Endothelial cell of umbilical vein (primary cell): ENCODE data around the gene BABAM2. TPM values are rescaled to one million over a fixed set of nuclear protein-coding genes. Genes with fewer than 3 reads are reported as not detected.
A peak's percentile ranks its signal among the peaks of the same experiment; 100 is the strongest.

Experiments
- BruUV-seq: library from RNA; stranded (reverse); fragments of 400-500 nt; replicated peaks from 2 replicates; lab custom pipeline; 2021; lab: Mats Ljungman, UMichigan
- CTCF ChIA-PET: fragments of 300-600, 350-600 bp; sonication (Branson Sonifier 250); formaldehyde crosslinking; loops from one replicate; lab custom pipeline; 2021; ENCODE audit warnings: antibody characterized with exemption, inconsistent platforms; lab: Charles Lee
- POLR2A ChIA-PET: fragments of 300-600, 350-600 bp; sonication (Branson Sonifier 250); formaldehyde crosslinking; loops from one replicate; lab custom pipeline; 2021; ENCODE audit warnings: antibody characterized with exemption, inconsistent platforms; lab: Charles Lee
- DNase-seq: peaks from one replicate; pipeline ENCODE4 v3.0.0-alpha.2; 2011; ENCODE audit warnings: low read depth, low spot score
- FAIRE-seq: peaks from 2 replicates; lab custom pipeline; 2011; peaks lifted over from hg19 to GRCh38; lab: Jason Lieb, UNC
- H2AFZ ChIP-seq: 2 replicates; pipeline ENCODE4 v1.6.0; 2012; ENCODE audit warnings: low read depth, low read length, control low read depth, inconsistent platforms
- H3K27ac ChIP-seq: 2 replicates; pipeline ENCODE4 v1.5.1; 2011; ENCODE audit warnings: low read depth, mild to moderate bottlenecking, control low read depth, low read length, moderate library complexity; ENCODE audit not compliant: insufficient read depth
- H3K27me3 ChIP-seq, 2 experiments: 2 replicates each; pipeline versions ENCODE4 v1.6.0 to v1.6.1; 2011; ENCODE audit warnings: low read length in 2 of 2, mixed read lengths in 1 of 2; ENCODE audit not compliant: control insufficient read depth in 2 of 2, insufficient read depth in 2 of 2
- H3K36me3 ChIP-seq, 2 experiments: 2 replicates in 1 of 2; 3 replicates in 1 of 2; pipeline ENCODE4 v1.5.1; 2011; ENCODE audit warnings: low read length in 2 of 2, mild to moderate bottlenecking in 1 of 2, moderate library complexity in 1 of 2; ENCODE audit not compliant: control insufficient read depth in 2 of 2, insufficient read depth in 2 of 2; ENCODE audit errors: extremely low read depth in 1 of 2
- H3K4me1 ChIP-seq: 3 replicates; pipeline ENCODE4 v1.5.1; 2011; ENCODE audit warnings: mild to moderate bottlenecking, low read length; ENCODE audit not compliant: control insufficient read depth, insufficient read depth; ENCODE audit errors: extremely low read depth
- H3K4me2 ChIP-seq: 2 replicates; pipeline ENCODE4 v1.6.1; 2011; ENCODE audit warnings: low read length, control low read depth, mixed read lengths; ENCODE audit not compliant: insufficient read depth
- H3K4me3 ChIP-seq, 3 experiments: fragments of 200-600 bp in 1 of 3; sonication (generic), shearing (Covaris generic) in 1 of 3; replicated peaks in 1 of 3; 2 replicates each; pipeline ENCODE4 v1.5.1; 2011 to 2016; ENCODE audit warnings: control low read depth in 3 of 3, low read length in 3 of 3, mild to moderate bottlenecking in 2 of 3, inconsistent platforms in 1 of 3, low read depth in 1 of 3, moderate library complexity in 1 of 3; ENCODE audit not compliant: insufficient read depth in 1 of 3
- H3K79me2 ChIP-seq: 2 replicates; pipeline ENCODE4 v1.6.0; 2012; ENCODE audit warnings: low read length, inconsistent platforms; ENCODE audit not compliant: control insufficient read depth, insufficient read depth
- H3K9ac ChIP-seq: replicated peaks from 2 replicates; pipeline ENCODE3; 2011; ENCODE audit warnings: low read length, control low read depth; ENCODE audit not compliant: insufficient read depth; ENCODE audit errors: extremely low read depth
- H3K9me1 ChIP-seq: replicated peaks from 3 replicates; pipeline ENCODE4 v1.6.0; 2011; ENCODE audit warnings: mild to moderate bottlenecking, low read length; ENCODE audit not compliant: control insufficient read depth, insufficient read depth; ENCODE audit errors: extremely low read depth
- H3K9me3 ChIP-seq: replicated peaks from 2 replicates; pipeline ENCODE4 v1.5.1; 2012; ENCODE audit warnings: low read length, inconsistent platforms; ENCODE audit not compliant: control insufficient read depth, insufficient read depth
- H4K20me1 ChIP-seq: replicated peaks from 2 replicates; pipeline ENCODE3; 2011; ENCODE audit warnings: mild to moderate bottlenecking, low read length; ENCODE audit not compliant: control insufficient read depth, insufficient read depth; ENCODE audit errors: extremely low read depth
- EZH2 ChIP-seq: IDR thresholded peaks from 2 replicates; pipeline ENCODE4 v1.6.1; 2012; ENCODE audit warnings: borderline replicate concordance, low read depth, mild to moderate bottlenecking, moderate library complexity, low read length, inconsistent platforms; ENCODE audit not compliant: severe bottlenecking
- FOS ChIP-seq: IDR thresholded peaks from 2 replicates; pipeline ENCODE4 v1.6.1; 2011; ENCODE audit warnings: mild to moderate bottlenecking, low read length, moderate library complexity, borderline replicate concordance; ENCODE audit not compliant: insufficient read depth
- GATA2 ChIP-seq: IDR thresholded peaks from 2 replicates; pipeline ENCODE4 v1.7.0; 2011; ENCODE audit warnings: low read depth, mild to moderate bottlenecking, moderate library complexity, mixed read lengths, low read length; ENCODE audit not compliant: insufficient read length, insufficient read depth
- JUN ChIP-seq: IDR thresholded peaks from 2 replicates; pipeline ENCODE4 v1.6.1; 2011; ENCODE audit warnings: borderline replicate concordance, low read depth; ENCODE audit not compliant: insufficient read length, insufficient read depth
- MYC ChIP-seq: IDR thresholded peaks from one replicate; pipeline ENCODE4 v1.6.1; 2011; ENCODE audit warnings: mild to moderate bottlenecking, low read depth, low read length
- POLR2A ChIP-seq: IDR thresholded peaks from 2 replicates; pipeline ENCODE4 v1.6.1; 2012; ENCODE audit warnings: low read depth, mild to moderate bottlenecking, control low read depth, low read length
- POLR2AphosphoS5 ChIP-seq: IDR thresholded peaks from 2 replicates; pipeline ENCODE4 v1.6.1; 2012; ENCODE audit warnings: low read depth, mild to moderate bottlenecking, control low read depth, low read length, moderate library complexity; ENCODE audit not compliant: insufficient read depth
- dilution Hi-C: fragments of 300-500 bp; cut with MboI; formaldehyde crosslinking; loops from one replicate; pipeline ENCODE4 v1.15.0; 2019; ENCODE audit warnings: low sequenced_read_pairs; ENCODE audit not compliant: extremely low pct_ligation_motif_present
- intact Hi-C: fragments of 100-400 bp; cut with micrococcal nuclease; formaldehyde crosslinking; loops from one replicate; pipeline ENCODE4 v1.10.0; 2022
- polyA plus RNA-seq, 4 experiments: library from polyadenylated mRNA; depleted of rRNA in 3 of 4; stranded (reverse) in 3 of 4; unstranded in 1 of 4; fragments of >200 nt; gene quantifications; 2 replicates each; pipeline versions ENCODE4 v1.2.1 to v1.2.3, GENCODE V29; 2011 to 2012; ENCODE audit warnings: missing spikeins in 1 of 4
- total RNA-seq: library from RNA; stranded (reverse); gene quantifications from 2 replicates; pipeline ENCODE4 v1.2.3, GENCODE V29; 2021
- TF ChIP-seq, protein P1 (sequence below), 2 donors: IDR thresholded peaks; 1 replicate in 1 of 2; 2 replicates in 1 of 2; pipeline ENCODE4 v1.5.1; 2011; ENCODE audit warnings: low read length in 2 of 2, mild to moderate bottlenecking in 2 of 2, moderate library complexity in 2 of 2, control low read depth in 1 of 2, inconsistent platforms in 1 of 2, low read depth in 1 of 2; ENCODE audit not compliant: insufficient read depth in 1 of 2; ENCODE audit errors: extremely low read depth in 1 of 2
- TF ChIP-seq, protein P2 (sequence below): IDR thresholded peaks from 2 replicates; pipeline ENCODE4 v1.6.1; 2011; ENCODE audit not compliant: insufficient read depth, insufficient read length

Gene BABAM2
- total and polyA plus RNA-seq, 2 donors (not counting 3 experiments of a cell fraction or from before 2014, with no cell fraction given): 19.9 to 27.6 TPM

DNA sequence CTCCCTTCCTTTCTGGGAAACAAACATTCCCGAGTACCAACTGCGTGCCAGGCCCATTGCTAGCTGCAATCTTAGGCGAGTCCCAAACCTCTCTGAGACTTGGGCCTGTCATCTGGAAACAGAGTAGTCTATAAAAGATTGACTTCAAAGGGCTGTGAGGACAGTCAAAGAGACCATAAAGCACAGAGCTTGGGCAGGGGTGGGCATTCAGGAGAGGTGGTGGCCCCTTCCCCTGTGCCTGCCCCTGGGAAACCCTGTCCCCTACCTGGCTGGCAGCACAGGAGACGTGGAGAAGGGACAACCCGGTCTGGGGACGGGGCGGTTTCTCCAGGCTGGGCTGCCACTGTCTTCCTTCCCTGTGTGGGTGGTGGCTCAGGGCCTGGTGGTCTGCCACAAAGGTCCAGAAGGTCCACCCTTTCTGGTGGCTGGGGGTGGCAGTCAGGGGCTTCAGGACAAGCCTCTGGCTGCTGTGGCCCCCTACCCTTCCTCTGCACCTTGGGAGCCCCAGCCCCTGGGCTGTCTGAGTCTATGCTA is 468.2 kb downstream of the BABAM2 start:
- Histone ChIP-seq H3K9me1 (no peaks in the 10 kb centered on the region), H3K4me2 (no peak overlapping the region), H3K27me3 (no peaks in the 10 kb centered on the region), H3K4me1 (peaks cover 37% of the 10 kb centered on the region), H3K9me3 (no peaks in the 10 kb centered on the region), H4K20me1 (no peaks in the 10 kb centered on the region), H3K36me3 (no peaks in the 10 kb centered on the region), H3K79me2 (no peaks in the 10 kb centered on the region), H2AFZ (no peak overlapping the region), H3K4me3 (no peak overlapping the region), H3K27ac (peak overlapping the region; percentile 42), H3K9ac (peak overlapping the region; percentile 8)
- FAIRE-seq (no peak), DNase-seq (no peak)
- CTCF ChIA-PET: interaction anchor here (1.2 kb wide), 1 partner anchor 16 kb away, joined by 4 read pairs; no protein-coding TSS in a partner anchor
- POLR2A ChIA-PET: no interaction called here
- no TSS peak for BruUV-seq
- dilution Hi-C loops: no loop called here
- intact Hi-C loops: loop anchor here (1.0 kb wide), 1 partner anchor 29 kb away; no protein-coding TSS in a partner anchor
- TF ChIP-seq MYC (no peak), EZH2 (no peak), FOS (no peak), POLR2AphosphoS5 (no peak), POLR2A (no peak), GATA2 (no peak), JUN (no peak)
- TF ChIP-seq, protein P1, sequence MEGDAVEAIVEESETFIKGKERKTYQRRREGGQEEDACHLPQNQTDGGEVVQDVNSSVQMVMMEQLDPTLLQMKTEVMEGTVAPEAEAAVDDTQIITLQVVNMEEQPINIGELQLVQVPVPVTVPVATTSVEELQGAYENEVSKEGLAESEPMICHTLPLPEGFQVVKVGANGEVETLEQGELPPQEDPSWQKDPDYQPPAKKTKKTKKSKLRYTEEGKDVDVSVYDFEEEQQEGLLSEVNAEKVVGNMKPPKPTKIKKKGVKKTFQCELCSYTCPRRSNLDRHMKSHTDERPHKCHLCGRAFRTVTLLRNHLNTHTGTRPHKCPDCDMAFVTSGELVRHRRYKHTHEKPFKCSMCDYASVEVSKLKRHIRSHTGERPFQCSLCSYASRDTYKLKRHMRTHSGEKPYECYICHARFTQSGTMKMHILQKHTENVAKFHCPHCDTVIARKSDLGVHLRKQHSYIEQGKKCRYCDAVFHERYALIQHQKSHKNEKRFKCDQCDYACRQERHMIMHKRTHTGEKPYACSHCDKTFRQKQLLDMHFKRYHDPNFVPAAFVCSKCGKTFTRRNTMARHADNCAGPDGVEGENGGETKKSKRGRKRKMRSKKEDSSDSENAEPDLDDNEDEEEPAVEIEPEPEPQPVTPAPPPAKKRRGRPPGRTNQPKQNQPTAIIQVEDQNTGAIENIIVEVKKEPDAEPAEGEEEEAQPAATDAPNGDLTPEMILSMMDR (IDR thresholded peaks at IDR 0.05; ENCODE audit: extremely low read depth in 1 of 2, insufficient read depth in 1 of 2, low read depth in 1 of 2, low read length in 2 of 2): no peak
- TF ChIP-seq, protein P2, sequence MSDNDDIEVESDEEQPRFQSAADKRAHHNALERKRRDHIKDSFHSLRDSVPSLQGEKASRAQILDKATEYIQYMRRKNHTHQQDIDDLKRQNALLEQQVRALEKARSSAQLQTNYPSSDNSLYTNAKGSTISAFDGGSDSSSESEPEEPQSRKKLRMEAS: no peak
